Left cardiac atrium (tissue), 4 donors: ENCODE results near the gene TSC22D3. TPM values are rescaled to one million over a fixed set of nuclear protein-coding genes. Genes with fewer than 3 reads are reported as not detected.

ENCODE experiments used
- ATAC-seq, 2 donors: fragments of 200-7000 bp; cut with Tn5 transposase; one replicate each; pipeline ENCODE4 v1.9.1; 2020; ENCODE audit warnings: mild to moderate bottlenecking in 2 of 2, moderate library complexity in 2 of 2
- DNase-seq: peaks from one replicate; pipeline ENCODE4 v3.0.0-alpha.2; 2020
- intact Hi-C, 2 donors: fragments of 100-400 bp; cut with DNase I; formaldehyde crosslinking; loops; one replicate each; pipeline versions ENCODE4 v1.14.1 to v1.15.1; 2022 to 2023
- total RNA-seq, 2 donors: library from RNA; stranded (reverse); fragmentation: NEBNext Ultra II Directional; extraction: Animal tissue kit (Norgen Biotek cat#: 25700); gene quantifications; one replicate each; pipeline ENCODE4 v1.2.1, GENCODE V29; 2021
- donor health status: DM: no; HTN: yes; CAD: no.
- donor health status: DM: no; HTN: yes; CAD: no; lungs with severe emphysema.
- donor health status: DM: yes; HTN: yes; CAD: no.
- donor health status: Dilated cardiomyopathy.

Gene TSC22D3
- total RNA-seq, 2 donors from 2014 or later: 56.2 to 119 TPM

GRCh38 chrX:107766470-107767150 lies 9.0 kb downstream of the TSC22D3 start:
- DNase-seq: peak; percentile 49
- ATAC-seq: peak; percentile 90 to 95
- intact Hi-C loops: loop anchor here in 1 of 2 donors (5.0 kb wide), 1 partner anchor 39 kb away; no protein-coding TSS in a partner anchor

GRCh38 chrX:107764845-107765608 lies 10.6 kb downstream of the TSC22D3 start:
- ATAC-seq (no peak), DNase-seq (no peak)
- intact Hi-C loops: loop anchor here in 1 of 2 donors (5.0 kb wide), 1 partner anchor 38 kb away; no protein-coding TSS in a partner anchor

- intact Hi-C loops: no loop called here
- DNase-seq: no peak
- ATAC-seq: no peak
Measured at GRCh38 chrX:107763647-107764046, 11.9 kb downstream of the TSC22D3 start.

GRCh38 chrX:107760304-107761077 lies 15.1 kb downstream of the TSC22D3 start:
- DNase-seq (no peak), ATAC-seq (no peak)
- intact Hi-C loops: no loop called here

DNA sequence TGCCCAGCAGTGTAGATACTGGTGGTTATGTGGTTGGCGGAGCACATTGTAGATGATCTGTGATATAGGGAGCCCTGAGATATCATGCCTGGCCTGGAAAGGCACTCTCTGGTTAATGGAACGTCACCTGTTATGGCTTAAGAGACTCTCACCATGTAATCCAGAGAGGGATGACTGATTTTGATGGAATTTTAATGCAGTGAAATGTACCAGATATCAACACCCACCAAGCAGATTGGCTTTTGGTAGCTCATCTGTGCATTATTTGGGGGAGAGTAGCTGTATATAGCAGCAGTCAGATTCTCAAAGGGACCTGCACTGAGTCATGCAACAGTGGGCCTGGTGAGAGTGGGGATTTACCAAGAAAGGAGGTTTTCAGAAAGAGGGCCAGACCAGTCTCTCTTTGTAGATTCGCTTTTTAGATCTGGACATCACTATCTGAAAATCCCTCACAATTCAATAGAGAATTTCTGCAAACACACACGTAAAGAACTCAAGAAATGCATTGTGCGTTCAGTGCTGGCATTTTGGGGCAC lies 17.3 kb downstream of the TSC22D3 start:
- no peak for DNase-seq
- intact Hi-C loops: no loop called here
- no peak for ATAC-seq

GRCh38 chrX:107755721-107756120 lies 19.9 kb downstream of the TSC22D3 start:
- DNase-seq (no peak), ATAC-seq (peak; percentile 80 to 87)
- intact Hi-C loops: no loop called here

DNA sequence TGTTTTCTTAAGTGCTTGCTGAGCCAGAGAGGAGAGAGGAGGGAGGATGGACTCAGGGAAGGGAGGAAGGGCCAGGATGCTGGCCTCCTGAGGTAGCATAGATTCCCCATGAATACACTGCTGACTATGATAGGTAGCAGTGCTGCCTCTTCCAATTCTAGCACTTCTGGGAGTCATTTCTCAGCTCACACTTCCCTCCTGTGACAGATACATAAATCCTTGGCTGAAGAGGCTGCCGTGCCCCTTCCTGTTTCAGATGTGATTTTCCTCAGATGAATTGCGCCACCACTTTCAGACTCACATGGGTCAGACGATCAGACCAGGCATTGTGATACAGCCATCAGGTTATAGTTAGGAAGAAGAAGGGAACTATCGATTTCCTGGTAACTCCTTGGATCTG lies 22.4 kb downstream of the TSC22D3 start:
- DNase-seq (no peak), ATAC-seq (peak; percentile 27 to 60)
- intact Hi-C loops: no loop called here

GRCh38 chrX:107752714-107753113 lies 22.9 kb downstream of the TSC22D3 start:
- ATAC-seq (no peak), DNase-seq (no peak)
- intact Hi-C loops: no loop called here

DNA sequence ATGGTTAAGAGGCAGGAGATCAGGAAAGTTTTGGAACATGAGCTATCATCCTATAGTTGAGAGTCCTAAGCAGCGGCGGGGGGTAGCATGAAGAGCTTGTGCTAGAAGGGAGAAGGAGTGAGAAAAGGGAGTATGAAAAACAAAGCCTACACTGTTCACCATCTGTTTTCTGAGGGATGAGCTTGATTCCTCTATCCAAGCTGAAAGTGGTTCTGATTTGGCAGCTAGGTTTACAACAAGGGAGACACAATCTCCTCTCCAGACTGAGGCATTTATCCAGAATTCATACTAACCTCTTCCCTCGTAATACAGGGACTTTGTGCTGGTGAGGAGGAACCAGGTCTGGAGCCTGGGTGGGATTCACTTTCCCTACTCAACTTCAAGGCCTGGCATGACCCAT lies 23.5 kb downstream of the TSC22D3 start:
- ATAC-seq (no peak), DNase-seq (no peak)
- intact Hi-C loops: no loop called here

DNA sequence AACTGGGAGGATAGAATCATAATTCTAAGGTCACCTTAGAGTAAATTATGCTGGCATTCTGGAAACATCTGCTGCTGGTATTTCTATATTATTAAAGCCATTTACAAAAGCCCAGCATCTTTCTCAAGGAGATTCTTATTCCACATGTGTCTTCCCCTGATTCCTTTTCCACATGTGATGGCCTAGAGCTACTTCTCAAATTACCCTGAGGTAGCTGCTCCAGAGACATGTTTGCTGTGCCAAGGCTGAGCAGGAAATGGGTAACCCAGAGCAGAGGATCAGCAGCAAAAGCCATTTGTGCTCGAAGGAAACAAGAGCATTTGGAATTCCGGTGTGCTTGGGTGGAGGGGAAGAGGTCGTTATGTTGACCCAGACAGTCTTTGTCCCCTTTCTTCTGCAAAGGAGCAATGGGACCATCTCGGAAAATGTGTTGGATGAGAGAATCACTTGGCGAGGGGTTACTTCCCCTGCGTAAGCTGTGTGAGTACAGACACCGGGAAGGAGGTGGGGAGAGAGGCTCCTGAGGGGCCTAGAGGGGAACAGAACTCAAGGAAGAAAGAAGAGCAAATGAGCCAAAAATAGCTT lies 24.6 kb downstream of the TSC22D3 start:
- ATAC-seq: no peak
- no peak for DNase-seq
- intact Hi-C loops: no loop called here

DNA sequence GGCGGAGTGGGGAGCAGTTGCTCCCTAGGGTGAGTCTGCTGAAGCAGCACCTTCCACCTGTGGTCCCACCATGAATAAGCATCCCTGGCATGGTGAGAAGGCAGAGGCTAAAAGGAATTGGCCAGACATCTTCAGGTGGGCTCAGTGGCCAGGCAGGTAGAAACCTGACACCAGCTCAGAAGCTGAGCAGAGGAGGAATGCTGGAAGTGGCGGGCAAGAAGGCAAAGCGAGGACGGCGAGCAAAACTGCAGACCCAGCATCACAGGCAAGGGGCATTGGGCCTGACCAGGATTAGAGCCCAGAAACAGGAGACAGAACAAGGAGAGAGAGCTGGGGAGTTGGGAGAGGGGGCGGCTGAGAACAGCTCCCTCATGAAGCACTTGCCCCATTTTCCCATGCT lies 25.3 kb downstream of the TSC22D3 start:
- ATAC-seq: no peak
- intact Hi-C loops: no loop called here

GRCh38 chrX:107748506-107748905 lies 27.1 kb downstream of the TSC22D3 start:
- intact Hi-C loops: no loop called here
- DNase-seq (no peak), ATAC-seq (no peak)

More for the DNA sequence above, 25.3 kb downstream of the TSC22D3 start:
- DNase-seq: no peak

DNA sequence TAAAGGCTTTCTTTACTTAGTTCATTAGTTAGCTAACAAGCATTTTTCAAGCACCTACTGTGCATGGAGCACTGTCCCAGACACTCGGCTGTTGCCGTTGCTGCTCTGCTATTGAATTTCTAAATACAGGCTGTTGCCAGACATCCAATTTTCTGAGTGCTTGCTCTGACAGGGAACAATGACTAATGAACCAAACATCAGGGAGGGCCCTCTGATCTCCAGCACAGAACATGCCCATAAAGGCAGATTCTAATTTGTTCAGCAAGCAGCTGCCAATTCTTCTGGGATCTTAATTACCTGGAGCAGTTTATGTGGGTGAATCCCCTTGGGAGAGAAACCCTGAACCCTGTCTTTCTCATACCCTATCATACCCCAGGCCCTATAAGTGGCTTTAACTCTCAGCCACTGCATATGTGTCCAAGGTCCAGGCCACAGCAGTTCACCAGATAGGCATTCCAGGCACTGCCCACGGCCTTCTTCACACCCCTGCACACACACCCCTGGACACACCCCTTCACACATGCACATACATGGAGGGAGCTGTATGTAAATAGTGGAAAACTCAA lies 27.9 kb downstream of the TSC22D3 start:
- intact Hi-C loops: no loop called here
- DNase-seq: no peak
- peak; percentile 70 to 91 for ATAC-seq

DNA sequence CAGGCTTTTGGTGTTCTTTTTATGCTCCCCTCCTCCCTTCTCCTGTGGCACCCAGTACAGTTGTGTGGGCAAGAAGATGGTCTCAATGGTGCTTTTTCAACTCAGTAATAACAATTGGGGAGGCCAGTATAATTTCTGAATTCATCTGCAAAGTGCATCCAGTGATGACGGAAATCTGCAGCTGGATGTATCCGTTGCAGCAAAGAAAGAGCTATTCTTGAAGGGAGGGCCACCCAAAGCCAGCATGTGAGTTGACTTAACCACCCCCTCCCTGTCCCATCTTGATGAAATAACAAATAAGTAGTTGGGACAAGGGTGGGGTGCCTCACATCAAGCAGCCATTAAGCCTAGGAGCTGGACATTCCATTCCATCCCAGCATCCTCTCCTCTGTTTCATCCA lies 30.7 kb downstream of the TSC22D3 start:
- no peak for ATAC-seq
- intact Hi-C loops: no loop called here

DNA sequence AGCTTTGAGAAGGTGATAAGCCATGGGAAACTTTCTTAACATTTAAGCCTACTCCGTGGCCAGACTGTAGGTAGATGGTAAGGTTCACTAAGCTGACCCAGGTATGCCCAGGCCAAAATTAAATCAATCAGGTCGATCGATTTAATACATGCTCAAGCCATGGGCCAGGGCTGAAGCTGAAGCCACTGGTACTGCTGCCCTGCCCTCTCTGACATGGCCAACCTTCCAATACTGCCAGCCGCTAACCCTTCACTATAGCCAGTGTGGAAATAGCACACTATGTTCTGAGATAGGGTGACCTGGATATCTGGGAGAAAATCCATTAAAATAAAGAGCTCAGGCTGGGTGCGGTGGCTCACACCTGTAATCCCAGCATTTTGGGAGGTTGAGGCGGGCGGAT lies 31.6 kb downstream of the TSC22D3 start:
- intact Hi-C loops: no loop called here
- ATAC-seq: no peak
- DNase-seq: no peak

More for the DNA sequence above, 30.7 kb downstream of the TSC22D3 start:
- no peak for DNase-seq

DNA sequence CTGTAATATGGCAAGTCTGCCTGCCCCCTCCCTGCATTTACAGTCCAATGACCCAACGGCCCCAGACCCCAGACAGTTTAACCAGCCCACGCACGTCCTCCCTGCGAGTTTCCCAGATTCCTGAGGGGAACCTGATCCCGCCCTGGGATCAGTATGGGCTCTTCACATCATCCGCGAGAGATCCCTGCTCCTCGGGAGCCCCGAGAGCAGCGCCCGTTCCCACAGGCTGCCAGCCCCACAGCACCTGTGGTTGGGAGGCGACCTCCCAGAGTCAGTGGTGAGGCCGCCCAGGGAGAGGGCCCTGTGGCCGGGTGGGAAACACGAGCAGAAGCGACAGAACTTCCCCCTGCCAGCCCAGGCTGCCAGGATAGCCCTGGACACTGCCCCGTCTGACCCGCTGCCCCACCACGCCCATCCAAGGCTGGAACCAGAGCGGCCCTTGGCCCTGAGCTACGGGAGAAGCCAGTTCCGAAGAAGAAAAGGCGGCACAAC lies 32.8 kb downstream of the TSC22D3 start:
- DNase-seq: no peak
- peak in 1 of 2 donors; percentile 6 for ATAC-seq
- intact Hi-C loops: no loop called here

- DNase-seq (no peak), ATAC-seq (no peak)
- intact Hi-C loops: no loop called here
Measured at GRCh38 chrX:107741404-107741790, 34.2 kb downstream of the TSC22D3 start.

DNA sequence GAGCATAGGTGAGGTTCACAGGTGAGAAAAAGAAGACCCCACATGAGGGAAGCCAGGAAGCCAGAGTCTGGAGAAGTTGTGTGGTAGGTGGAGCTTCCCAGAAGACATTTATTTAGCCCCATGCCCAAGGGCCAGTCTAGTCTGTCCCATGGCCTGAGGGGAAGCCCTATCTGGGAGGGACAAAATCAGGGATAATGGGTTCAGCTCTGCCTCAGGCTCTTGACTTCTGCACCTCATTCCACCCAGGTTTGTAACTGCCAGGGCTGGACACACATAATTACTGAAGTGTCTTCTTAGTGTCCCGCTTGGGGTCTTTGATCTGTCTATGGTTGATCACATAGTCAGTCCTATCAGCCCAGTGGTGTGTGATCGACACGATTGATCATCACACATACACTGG lies 36.0 kb downstream of the TSC22D3 start:
- intact Hi-C loops: no loop called here
- ATAC-seq (no peak), DNase-seq (no peak)

GRCh38 chrX:107738768-107739167 lies 36.8 kb downstream of the TSC22D3 start:
- DNase-seq: no peak
- ATAC-seq: no peak
- intact Hi-C loops: no loop called here
